Stomach (tissue), 4 donors: Measurements from ENCODE around the gene WDPCP.

ENCODE experiments used
- CTCF ChIP-seq, 7 experiments: fragments of 450-650 bp in 4 of 7; fragments of 200-600 bp in 3 of 7; sonication (generic) in 3 of 7; IDR thresholded peaks; one replicate each; pipeline ENCODE4 v1.5.1; 2016 to 2019; ENCODE audit warnings: antibody characterized with exemption in 7 of 7, control low read depth in 2 of 7, mild to moderate bottlenecking in 1 of 7
- POLR2A ChIP-seq, 4 donors: fragments of 450-650 bp; IDR thresholded peaks; one replicate each; pipeline ENCODE4 v1.6.1; 2016; ENCODE audit warnings: antibody characterized with exemption in 4 of 4, control low read depth in 2 of 4, mild to moderate bottlenecking in 1 of 4, moderate library complexity in 1 of 4

- TF ChIP-seq CTCF (IDR thresholded peaks at IDR 0.05) (no peak), POLR2A (IDR thresholded peaks at IDR 0.05) (no peak)
Measured at GRCh38 chr2:63408530-63408929, 179.7 kb downstream of the WDPCP start.
